Heart left ventricle (tissue), 13 donors: ENCODE data around the gene ARHGEF7.

Experiments
- CTCF ChIP-seq, 12 donors: fragments of 200-600 bp; sonication (generic) in 4 of 12; IDR thresholded peaks; one replicate each; pipeline versions ENCODE4 v1.5.0 to v1.8.0; 2018 to 2022; ENCODE audit warnings: antibody characterized with exemption in 12 of 12, mild to moderate bottlenecking in 5 of 12
- POLR2A ChIP-seq, 2 donors: fragments of 450-650 bp; IDR thresholded peaks; one replicate each; pipeline ENCODE4 v1.6.1; 2017; ENCODE audit warnings: antibody characterized with exemption in 2 of 2, mild to moderate bottlenecking in 2 of 2, moderate library complexity in 2 of 2
- donor health status: ischemic (EF 13 %, LVEDD 7.1; RV severe dilation, severe dysfunction).
- donor health status: DM: no; HTN: yes; CAD: no.
- donor health status: DM: no; HTN: no; CAD: no.
- donor health status: ischemic (EF 25% LVEDD 6.9; RV normal size, moderate dysfunction).
- donor health status: ischemic (EF 25% LVEDD 5.7; RV mildly dilated, moderate dysfunction).
- donor health status: ischemic (EF 35%, LVEDD 5.7; RV mildly dilated, moderate dysfunction).
- donor health status: nonischemic (EF 11% LVEDD 7.7; RV severe dilation, severe dysfunction).
- donor health status: DM: yes; HTN: yes; CAD: no.
- donor health status: PGD.
- donor health status: ischemic (EF 29% LVEDD 5.4; RV normal size, mild dysfunction).
- donor health status: nonischemic (EF 23%, LVEDD 6.1; RV moderate dilation, normal function).

GRCh38 chr13:111093634-111094033 lies 21.5 kb upstream of the ARHGEF7 start:
- TF ChIP-seq CTCF (IDR thresholded peaks at IDR 0.05), result no peak
- TF ChIP-seq POLR2A (IDR thresholded peaks at IDR 0.05), result no peak
